Measurements from ENCODE around the gene SLC30A2. TPM values are rescaled to one million over a fixed set of nuclear protein-coding genes. Genes with fewer than 3 reads are reported as not detected.

The SLC30A2 gene
- total and polyA plus RNA-seq, 3 donors from 2014 or later = 0.24 to 1.0 (median 0.87) TPM

DNA sequence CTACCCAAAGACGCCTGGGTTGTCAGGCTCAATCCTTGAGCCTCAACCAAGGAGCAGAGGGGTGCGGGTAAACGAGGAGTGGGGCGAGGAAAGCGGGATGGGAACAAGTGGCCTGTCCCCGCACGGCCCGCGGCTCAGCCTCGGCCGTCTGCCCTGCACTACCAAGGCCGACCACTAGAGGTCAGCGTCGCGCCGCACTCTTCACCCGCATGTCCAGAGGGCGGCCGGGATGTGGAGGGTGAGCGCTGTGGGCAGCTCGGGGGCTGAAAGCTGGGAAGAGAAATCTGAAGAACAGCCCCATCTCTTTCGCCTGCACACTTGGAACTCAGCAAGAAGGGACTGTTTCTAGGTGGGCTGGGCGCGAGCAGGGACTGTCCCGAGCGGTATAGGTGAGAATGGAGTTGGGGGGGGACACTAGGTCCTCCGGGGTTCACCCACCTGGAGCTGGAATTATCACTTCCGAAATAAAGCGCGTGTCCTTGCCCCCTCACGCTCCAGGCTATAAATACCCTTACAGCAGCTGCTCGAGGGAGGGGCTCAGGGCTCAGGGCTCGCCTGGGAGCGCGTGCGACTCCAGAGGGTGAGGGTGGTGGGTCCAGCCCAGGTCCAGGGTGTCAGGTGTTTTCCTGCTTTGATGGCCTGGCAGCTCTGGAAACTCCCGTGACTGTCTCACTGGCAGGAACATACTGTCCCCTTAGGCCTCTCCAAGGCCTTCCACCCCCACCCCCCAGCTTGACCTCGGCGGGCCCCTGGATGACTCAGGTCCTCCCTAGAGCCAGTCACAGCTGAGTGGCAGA lies 9.8 kb downstream of the SLC30A2 start:
- TF ChIP-seq, protein P1, sequence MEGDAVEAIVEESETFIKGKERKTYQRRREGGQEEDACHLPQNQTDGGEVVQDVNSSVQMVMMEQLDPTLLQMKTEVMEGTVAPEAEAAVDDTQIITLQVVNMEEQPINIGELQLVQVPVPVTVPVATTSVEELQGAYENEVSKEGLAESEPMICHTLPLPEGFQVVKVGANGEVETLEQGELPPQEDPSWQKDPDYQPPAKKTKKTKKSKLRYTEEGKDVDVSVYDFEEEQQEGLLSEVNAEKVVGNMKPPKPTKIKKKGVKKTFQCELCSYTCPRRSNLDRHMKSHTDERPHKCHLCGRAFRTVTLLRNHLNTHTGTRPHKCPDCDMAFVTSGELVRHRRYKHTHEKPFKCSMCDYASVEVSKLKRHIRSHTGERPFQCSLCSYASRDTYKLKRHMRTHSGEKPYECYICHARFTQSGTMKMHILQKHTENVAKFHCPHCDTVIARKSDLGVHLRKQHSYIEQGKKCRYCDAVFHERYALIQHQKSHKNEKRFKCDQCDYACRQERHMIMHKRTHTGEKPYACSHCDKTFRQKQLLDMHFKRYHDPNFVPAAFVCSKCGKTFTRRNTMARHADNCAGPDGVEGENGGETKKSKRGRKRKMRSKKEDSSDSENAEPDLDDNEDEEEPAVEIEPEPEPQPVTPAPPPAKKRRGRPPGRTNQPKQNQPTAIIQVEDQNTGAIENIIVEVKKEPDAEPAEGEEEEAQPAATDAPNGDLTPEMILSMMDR (IDR thresholded peaks at IDR 0.05) = peak; percentile 99 to 100 (median 100)
- no peak for TF ChIP-seq POLR2A (IDR thresholded peaks at IDR 0.05)
- intact Hi-C loops (cut with DNase I; ENCODE audit: low total_unique reads) = loop anchor here (10.0 kb wide), 1 partner anchor 109 kb away; no protein-coding TSS in a partner anchor

DNA sequence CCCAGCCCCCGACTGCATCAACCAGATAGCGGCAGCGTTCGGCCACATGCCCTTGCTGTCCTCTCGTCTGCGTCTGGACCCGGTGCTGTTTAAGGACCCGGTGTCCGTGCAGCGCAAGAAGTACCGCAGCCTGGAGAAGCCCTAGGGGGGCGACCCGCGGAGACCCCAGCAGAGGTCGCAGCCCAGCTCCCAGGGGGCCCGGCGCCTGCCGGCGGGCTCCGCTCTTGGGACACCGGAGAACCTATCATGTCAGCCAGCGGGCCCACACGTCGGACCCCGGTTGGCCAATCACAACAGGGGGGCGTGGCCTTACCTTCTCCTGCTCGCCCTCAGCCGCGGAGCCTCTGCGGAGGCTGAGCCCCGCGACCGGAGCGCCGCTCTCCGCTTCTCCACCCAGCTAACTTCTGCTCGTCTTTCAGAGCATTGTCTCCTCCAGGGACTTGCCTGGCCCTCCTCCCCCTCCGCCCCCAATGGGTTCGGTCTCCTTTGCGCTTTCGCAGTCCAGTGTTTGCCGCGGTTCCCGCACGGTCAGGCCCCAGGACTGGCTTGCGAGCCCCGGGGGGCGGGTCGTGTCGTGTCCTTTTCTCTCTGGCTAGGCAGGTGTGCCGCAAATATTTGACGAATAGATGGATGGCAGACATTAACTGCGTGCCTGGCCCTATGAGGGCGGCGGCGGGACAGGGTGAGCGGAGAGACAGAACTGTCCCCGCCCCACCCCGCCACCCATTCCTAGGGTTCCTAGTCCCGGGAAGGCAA lies 10.5 kb downstream of the SLC30A2 start:
- peak; percentile 99 for DNase-seq
- 0 to 1% methylated on average over 25 to 57 of the region's 60 CpGs for WGBS, 2 donors
- intact Hi-C loops (cut with DNase I; ENCODE audit: low total_unique reads) = loop anchor here (10.0 kb wide), 1 partner anchor 109 kb away; no protein-coding TSS in a partner anchor
- TF ChIP-seq, protein P1 (IDR thresholded peaks at IDR 0.05) = peak in 2 of 3 experiments; percentile 3 to 28
- no peak for TF ChIP-seq POLR2A (IDR thresholded peaks at IDR 0.05)
- H3K27ac ChIP-seq = peak overlapping the region; percentile 47 to 89
- no peaks in the 10 kb centered on the region for H3K9me3 ChIP-seq
- H3K4me3 ChIP-seq = peak overlapping the region; percentile 72 to 82
- H3K27me3 ChIP-seq = no peaks in the 10 kb centered on the region
- peaks cover 14% of the 10 kb centered on the region for H3K4me1 ChIP-seq
- no peaks in the 10 kb centered on the region for H3K36me3 ChIP-seq (ENCODE audit: low read depth, missing control alignments)

More for the DNA sequence above, 9.8 kb downstream of the SLC30A2 start:
- DNase-seq = peak; percentile 88
- Histone ChIP-seq H3K27ac (peak overlapping the region; percentile 47 to 89), H3K9me3 (no peaks in the 10 kb centered on the region), H3K27me3 (no peaks in the 10 kb centered on the region), H3K36me3 (ENCODE audit: low read depth, missing control alignments) (no peaks in the 10 kb centered on the region), H3K4me3 (peak overlapping the region; percentile 72 to 82), H3K4me1 (peaks cover 14% of the 10 kb centered on the region)
- WGBS, 2 donors = 3 to 5% methylated on average over 31 to 38 of the region's 39 CpGs

DNA sequence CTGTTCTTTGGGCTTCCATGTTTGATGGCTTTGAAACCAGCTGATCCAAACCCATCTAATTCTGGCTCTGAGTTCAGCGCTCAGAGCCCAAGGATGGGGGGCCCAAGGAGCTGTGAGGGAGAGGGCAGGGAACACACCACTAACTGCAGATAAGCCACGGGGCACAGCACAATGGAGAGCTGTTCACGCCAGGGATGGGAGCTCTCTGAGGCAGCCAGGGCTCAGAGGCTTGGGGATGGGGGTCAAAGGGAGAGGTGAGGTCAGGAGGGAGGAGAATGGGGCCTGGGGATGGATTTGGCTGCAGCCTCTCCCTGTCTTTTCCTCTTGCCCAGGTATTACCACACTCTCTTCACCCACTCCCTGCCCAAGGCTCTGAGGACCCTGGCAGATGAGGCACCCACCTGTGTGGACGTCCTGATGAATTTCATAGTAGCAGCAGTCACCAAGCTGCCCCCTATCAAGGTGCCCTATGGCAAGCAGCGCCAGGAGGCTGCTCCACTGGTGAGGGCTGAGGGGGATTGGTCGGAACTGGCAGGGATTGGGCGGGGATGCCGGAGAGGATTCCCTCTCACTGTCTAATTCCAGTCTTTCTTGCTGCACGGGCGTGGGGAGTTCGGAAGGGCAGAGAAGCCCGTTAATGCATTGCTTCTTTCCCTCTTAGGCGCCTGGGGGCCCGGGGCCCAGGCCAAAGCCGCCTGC lies 11.3 kb downstream of the SLC30A2 start:
- intact Hi-C loops (cut with DNase I; ENCODE audit: low total_unique reads) = loop anchor here (10.0 kb wide), 1 partner anchor 110 kb away; no protein-coding TSS in a partner anchor
- H3K9me3 ChIP-seq = no peaks in the 10 kb centered on the region
- TF ChIP-seq POLR2A (IDR thresholded peaks at IDR 0.05) = no peak
- TF ChIP-seq, protein P1 (IDR thresholded peaks at IDR 0.05) = no peak
- H3K4me1 ChIP-seq = peaks cover 14% of the 10 kb centered on the region
- no peak for DNase-seq
- H3K27me3 ChIP-seq = no peaks in the 10 kb centered on the region
- 7 to 13% methylated on average over 12 to 15 of the region's 15 CpGs for WGBS, 2 donors
- peak overlapping the region; percentile 72 to 82 for H3K4me3 ChIP-seq
- no peaks in the 10 kb centered on the region for H3K36me3 ChIP-seq (ENCODE audit: low read depth, missing control alignments)
- H3K27ac ChIP-seq = peak overlapping the region in 1 of 2 donors; percentile 89

DNA sequence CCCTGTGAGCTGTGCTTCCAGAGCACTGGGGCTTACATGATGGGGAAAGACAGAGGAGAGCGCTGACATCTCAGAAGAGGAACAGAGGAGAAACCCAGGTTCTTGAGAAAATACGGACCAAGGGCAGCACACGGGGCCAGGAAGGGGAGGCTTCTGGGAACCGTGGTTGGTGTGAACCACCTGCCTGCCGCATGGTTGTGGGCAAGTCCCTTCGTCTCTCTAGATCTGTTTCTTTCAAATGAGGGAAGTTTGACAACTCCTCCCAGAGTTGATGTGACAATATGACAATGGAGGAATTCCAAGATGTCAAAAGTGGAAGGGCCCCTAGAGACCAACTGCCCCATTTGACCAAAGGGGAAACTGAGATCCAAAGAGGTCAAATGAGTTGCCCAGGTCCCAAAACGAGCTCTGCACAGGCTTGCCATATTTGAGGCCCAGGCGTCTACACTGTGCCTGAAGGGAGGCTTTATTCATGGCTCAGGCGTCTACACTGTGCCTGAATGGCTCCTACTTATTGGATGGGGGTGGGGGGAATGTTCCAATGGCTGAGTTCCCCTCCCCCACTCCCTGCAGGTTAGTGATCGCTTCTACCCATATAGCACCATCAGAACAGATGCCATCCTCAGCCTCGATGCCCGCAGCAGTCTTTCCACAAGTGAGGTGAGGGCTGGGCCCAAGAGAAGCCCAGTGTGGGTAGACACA lies 13.1 kb downstream of the SLC30A2 start:
- WGBS, 2 donors = 83 to 86% methylated on average over 12 of the region's 12 CpGs
- H3K4me1 ChIP-seq = peaks cover 14% of the 10 kb centered on the region
- TF ChIP-seq, protein P1 (IDR thresholded peaks at IDR 0.05) = no peak
- TF ChIP-seq POLR2A (IDR thresholded peaks at IDR 0.05) = no peak
- no peak for DNase-seq
- H3K27ac ChIP-seq = no peak overlapping the region
- no peaks in the 10 kb centered on the region for H3K36me3 ChIP-seq (ENCODE audit: low read depth, missing control alignments)
- intact Hi-C loops (cut with DNase I; ENCODE audit: low total_unique reads) = loop anchor here (10.0 kb wide), 1 partner anchor 112 kb away; no protein-coding TSS in a partner anchor
- H3K4me3 ChIP-seq = no peak overlapping the region
- H3K27me3 ChIP-seq = no peaks in the 10 kb centered on the region
- no peaks in the 10 kb centered on the region for H3K9me3 ChIP-seq

Data from testis (tissue), 3 donors.